ENCODE data around the gene FBH1. TPM values are rescaled to one million over a fixed set of nuclear protein-coding genes. Genes with fewer than 3 reads are reported as not detected.
"Not testable (repeated sequence)": the region's sequence is repeated elsewhere in the genome, so short reads cannot be mapped to it uniquely, and the experiment has no call there.

FBH1 gene
- total RNA-seq, 1 experiment from 2014 or later = 61.9 TPM

GRCh38 chr10:5900247-5900646 lies 10.2 kb downstream of the FBH1 start:
- no peak overlapping the region for H3K4me3 ChIP-seq (ENCODE audit: low read length)

GRCh38 chr10:5902511-5903274 lies 12.7 kb downstream of the FBH1 start:
- Histone ChIP-seq H3K27me3 (ENCODE audit: low read length) (no peaks in the 10 kb centered on the region), H3K79me2 (ENCODE audit: low read length) (peaks cover 55% of the 10 kb centered on the region), H3K4me3 (ENCODE audit: low read length) (no peak overlapping the region), H4K20me1 (ENCODE audit: insufficient read depth, low read depth, low read length) (no peaks in the 10 kb centered on the region), H3K36me3 (ENCODE audit: insufficient read depth, low read length) (peaks cover 10% of the 10 kb centered on the region), H3K9me2 (replicated peaks; ENCODE audit: insufficient read depth, low read length) (no peaks in the 10 kb centered on the region), H3K27ac (ENCODE audit: low read length) (no peak overlapping the region), H3K4me1 (ENCODE audit: low read length) (no peaks in the 10 kb centered on the region), H3K9ac (ENCODE audit: low read length) (no peak overlapping the region), H3K9me3 (ENCODE audit: low read length) (no peaks in the 10 kb centered on the region), H2AFZ (ENCODE audit: low read length) (no peak overlapping the region), H3K4me2 (ENCODE audit: low read depth, low read length, poor library complexity, severe bottlenecking) (no peak overlapping the region)
- DNase-seq = no peak

More at GRCh38 chr10:5900247-5900646, 10.2 kb downstream of the FBH1 start:
- Histone ChIP-seq H3K36me3 (ENCODE audit: insufficient read depth, low read length) (peaks cover 25% of the 10 kb centered on the region), H3K9ac (ENCODE audit: low read length) (no peak overlapping the region), H2AFZ (ENCODE audit: low read length) (no peak overlapping the region), H3K4me1 (ENCODE audit: low read length) (no peaks in the 10 kb centered on the region), H3K4me2 (ENCODE audit: low read depth, low read length, poor library complexity, severe bottlenecking) (no peak overlapping the region), H3K27ac (ENCODE audit: low read length) (no peak overlapping the region), H4K20me1 (ENCODE audit: insufficient read depth, low read depth, low read length) (no peaks in the 10 kb centered on the region), H3K79me2 (ENCODE audit: low read length) (peaks cover 71% of the 10 kb centered on the region), H3K27me3 (ENCODE audit: low read length) (no peaks in the 10 kb centered on the region), H3K9me2 (replicated peaks; ENCODE audit: insufficient read depth, low read length) (no peaks in the 10 kb centered on the region), H3K9me3 (ENCODE audit: low read length) (no peaks in the 10 kb centered on the region)
- DNase-seq = no peak

GRCh38 chr10:5903563-5903962 lies 13.5 kb downstream of the FBH1 start:
- no peaks in the 10 kb centered on the region for H3K9me3 ChIP-seq (ENCODE audit: low read length)
- H3K79me2 ChIP-seq (ENCODE audit: low read length) = peaks cover 49% of the 10 kb centered on the region
- no peak overlapping the region for H3K4me2 ChIP-seq (ENCODE audit: low read depth, low read length, poor library complexity, severe bottlenecking)
- DNase-seq = no peak
- no peaks in the 10 kb centered on the region for H3K9me2 ChIP-seq (replicated peaks; ENCODE audit: insufficient read depth, low read length)
- H3K4me3 ChIP-seq (ENCODE audit: low read length) = no peak overlapping the region
- H3K27ac ChIP-seq (ENCODE audit: low read length) = no peak overlapping the region
- no peaks in the 10 kb centered on the region for H3K4me1 ChIP-seq (ENCODE audit: low read length)
- no peaks in the 10 kb centered on the region for H3K27me3 ChIP-seq (ENCODE audit: low read length)
- H4K20me1 ChIP-seq (ENCODE audit: insufficient read depth, low read depth, low read length) = no peaks in the 10 kb centered on the region
- peaks cover 10% of the 10 kb centered on the region for H3K36me3 ChIP-seq (ENCODE audit: insufficient read depth, low read length)
- H3K9ac ChIP-seq (ENCODE audit: low read length) = no peak overlapping the region
- no peak overlapping the region for H2AFZ ChIP-seq (ENCODE audit: low read length)

- no peaks in the 10 kb centered on the region for H3K9me3 ChIP-seq (ENCODE audit: low read length)
- DNase-seq = no peak
- H3K79me2 ChIP-seq (ENCODE audit: low read length) = peaks cover 43% of the 10 kb centered on the region
- H3K9me2 ChIP-seq (replicated peaks; ENCODE audit: insufficient read depth, low read length) = no peaks in the 10 kb centered on the region
- H3K27ac ChIP-seq (ENCODE audit: low read length) = no peak overlapping the region
- no peak overlapping the region for H3K9ac ChIP-seq (ENCODE audit: low read length)
- no peaks in the 10 kb centered on the region for H3K4me1 ChIP-seq (ENCODE audit: low read length)
- H2AFZ ChIP-seq (ENCODE audit: low read length) = no peak overlapping the region
- peaks cover 14% of the 10 kb centered on the region for H3K36me3 ChIP-seq (ENCODE audit: insufficient read depth, low read length)
- H3K4me3 ChIP-seq (ENCODE audit: low read length) = no peak overlapping the region
- H3K27me3 ChIP-seq (ENCODE audit: low read length) = no peaks in the 10 kb centered on the region
- no peaks in the 10 kb centered on the region for H4K20me1 ChIP-seq (ENCODE audit: insufficient read depth, low read depth, low read length)
- H3K4me2 ChIP-seq (ENCODE audit: low read depth, low read length, poor library complexity, severe bottlenecking) = no peak overlapping the region
These were observed 14.2 kb downstream of the FBH1 start for GRCh38 chr10:5904227-5904626.

- Histone ChIP-seq H2AFZ (ENCODE audit: low read length) (no peak overlapping the region), H3K4me1 (ENCODE audit: low read length) (no peaks in the 10 kb centered on the region), H3K4me2 (ENCODE audit: low read depth, low read length, poor library complexity, severe bottlenecking) (no peak overlapping the region), H3K27ac (ENCODE audit: low read length) (no peak overlapping the region), H3K79me2 (ENCODE audit: low read length) (peaks cover 28% of the 10 kb centered on the region), H4K20me1 (ENCODE audit: insufficient read depth, low read depth, low read length) (no peaks in the 10 kb centered on the region), H3K9me2 (replicated peaks; ENCODE audit: insufficient read depth, low read length) (no peaks in the 10 kb centered on the region), H3K36me3 (ENCODE audit: insufficient read depth, low read length) (peaks cover 15% of the 10 kb centered on the region), H3K4me3 (ENCODE audit: low read length) (no peak overlapping the region), H3K9ac (ENCODE audit: low read length) (no peak overlapping the region), H3K27me3 (ENCODE audit: low read length) (no peaks in the 10 kb centered on the region), H3K9me3 (ENCODE audit: low read length) (no peaks in the 10 kb centered on the region)
- no peak for DNase-seq
These were observed 15.9 kb downstream of the FBH1 start for GRCh38 chr10:5905854-5906507.

- Histone ChIP-seq H3K36me3 (ENCODE audit: insufficient read depth, low read length) (peaks cover 21% of the 10 kb centered on the region), H3K4me3 (ENCODE audit: low read length) (no peak overlapping the region), H3K9ac (ENCODE audit: low read length) (no peak overlapping the region), H3K27me3 (ENCODE audit: low read length) (no peaks in the 10 kb centered on the region), H3K79me2 (ENCODE audit: low read length) (peaks cover 26% of the 10 kb centered on the region), H3K4me1 (ENCODE audit: low read length) (no peaks in the 10 kb centered on the region), H3K9me3 (ENCODE audit: low read length) (no peaks in the 10 kb centered on the region), H3K27ac (ENCODE audit: low read length) (no peak overlapping the region), H3K4me2 (ENCODE audit: low read depth, low read length, poor library complexity, severe bottlenecking) (no peak overlapping the region), H2AFZ (ENCODE audit: low read length) (no peak overlapping the region), H4K20me1 (ENCODE audit: insufficient read depth, low read depth, low read length) (no peaks in the 10 kb centered on the region), H3K9me2 (replicated peaks; ENCODE audit: insufficient read depth, low read length) (no peaks in the 10 kb centered on the region)
- no peak for DNase-seq
These were observed 16.6 kb downstream of the FBH1 start for GRCh38 chr10:5906651-5907050.

GRCh38 chr10:5908676-5909075 lies 18.6 kb downstream of the FBH1 start:
- not testable (repeated sequence) for H3K9ac ChIP-seq (ENCODE audit: low read length); H4K20me1 ChIP-seq (ENCODE audit: insufficient read depth, low read depth, low read length); H3K4me3 ChIP-seq (ENCODE audit: low read length); DNase-seq; H3K4me2 ChIP-seq (ENCODE audit: low read depth, low read length, poor library complexity, severe bottlenecking); H3K27ac ChIP-seq (ENCODE audit: low read length); H3K9me3 ChIP-seq (ENCODE audit: low read length); H3K9me2 ChIP-seq (replicated peaks; ENCODE audit: insufficient read depth, low read length); H3K4me1 ChIP-seq (ENCODE audit: low read length); H2AFZ ChIP-seq (ENCODE audit: low read length); H3K27me3 ChIP-seq (ENCODE audit: low read length)
- Histone ChIP-seq H3K36me3 (ENCODE audit: insufficient read depth, low read length) (peaks cover 21% of the 10 kb centered on the region), H3K79me2 (ENCODE audit: low read length) (peaks cover 13% of the 10 kb centered on the region)

GRCh38 chr10:5910323-5911100 lies 20.5 kb downstream of the FBH1 start:
- no peak overlapping the region for H2AFZ ChIP-seq (ENCODE audit: low read length)
- H3K27me3 ChIP-seq (ENCODE audit: low read length) = no peaks in the 10 kb centered on the region
- no peak overlapping the region for H3K27ac ChIP-seq (ENCODE audit: low read length)
- peaks cover 9% of the 10 kb centered on the region for H3K79me2 ChIP-seq (ENCODE audit: low read length)
- H3K36me3 ChIP-seq (ENCODE audit: insufficient read depth, low read length) = peaks cover 39% of the 10 kb centered on the region
- H3K9ac ChIP-seq (ENCODE audit: low read length) = no peak overlapping the region
- H3K9me3 ChIP-seq (ENCODE audit: low read length) = no peaks in the 10 kb centered on the region
- H3K4me3 ChIP-seq (ENCODE audit: low read length) = no peak overlapping the region
- H3K9me2 ChIP-seq (replicated peaks; ENCODE audit: insufficient read depth, low read length) = no peaks in the 10 kb centered on the region
- no peaks in the 10 kb centered on the region for H3K4me1 ChIP-seq (ENCODE audit: low read length)
- no peaks in the 10 kb centered on the region for H4K20me1 ChIP-seq (ENCODE audit: insufficient read depth, low read depth, low read length)
- DNase-seq = no peak
- H3K4me2 ChIP-seq (ENCODE audit: low read depth, low read length, poor library complexity, severe bottlenecking) = no peak overlapping the region

Data from Karpas-422 (cell line).